Fibroblast of gingiva (primary cell): ENCODE data around the gene ADAT2.

Experiments
- DNase-seq: peaks from one replicate; pipeline ENCODE4 v3.0.0-alpha.2; 2011; ENCODE audit warnings: low read depth

ADAT2 gene

DNA sequence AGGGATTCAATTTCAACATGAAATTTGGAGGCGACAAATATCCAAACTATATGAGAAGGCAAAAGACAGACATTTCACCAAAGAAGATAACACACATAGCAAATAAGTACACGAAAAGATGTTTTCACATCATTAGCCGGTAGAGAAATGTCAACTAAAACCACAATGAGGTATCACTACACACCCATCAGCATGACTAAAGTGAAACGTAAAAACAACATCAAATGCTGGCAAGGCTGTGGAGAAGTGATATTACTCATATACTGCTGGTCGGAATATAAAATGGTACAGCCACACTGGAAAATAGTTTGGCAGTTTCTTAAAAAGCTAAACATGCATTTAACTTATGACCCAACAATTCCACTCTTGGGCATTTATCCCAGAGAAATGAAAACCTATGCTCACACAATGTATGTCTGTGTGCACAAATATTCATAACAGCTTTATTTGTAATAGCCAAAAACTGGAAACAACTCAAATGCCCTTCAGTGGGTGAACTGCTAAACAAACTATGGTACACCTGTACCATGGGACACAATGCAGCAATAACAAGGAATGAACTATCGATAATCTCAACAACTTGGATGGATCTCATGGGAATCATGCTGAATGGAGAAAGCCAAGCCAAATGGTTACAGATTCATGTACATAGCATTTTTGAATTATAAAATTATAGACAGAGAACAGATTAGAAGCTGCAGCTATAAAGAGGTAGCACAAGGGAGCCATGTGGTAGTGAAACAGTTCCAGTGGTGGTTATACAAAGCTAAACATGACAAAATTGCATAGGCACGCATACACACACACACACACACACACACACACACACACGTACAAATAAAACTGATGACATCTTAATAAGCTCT, 8.6 kb downstream of the ADAT2 start:
- peak; percentile 59 for DNase-seq

DNA sequence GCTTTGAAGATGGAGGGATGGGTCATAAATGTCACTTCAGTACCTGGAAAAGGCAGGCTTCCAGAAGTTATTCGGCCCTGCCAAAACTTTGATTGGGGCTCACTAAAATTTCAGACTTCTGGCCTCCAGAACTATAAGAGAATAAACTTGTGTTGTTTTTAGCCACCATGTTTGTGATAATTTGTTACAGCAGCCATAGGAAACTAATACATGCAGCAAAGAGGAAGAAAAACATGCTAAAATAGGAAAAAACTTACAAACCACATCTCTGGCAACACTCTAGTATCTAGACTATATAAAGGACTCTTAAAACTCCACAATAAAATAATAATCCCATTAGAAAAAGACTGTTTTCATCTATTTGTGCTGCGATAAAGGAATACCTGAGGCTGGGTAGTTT, 9.5 kb downstream of the ADAT2 start:
- no peak for DNase-seq

DNA sequence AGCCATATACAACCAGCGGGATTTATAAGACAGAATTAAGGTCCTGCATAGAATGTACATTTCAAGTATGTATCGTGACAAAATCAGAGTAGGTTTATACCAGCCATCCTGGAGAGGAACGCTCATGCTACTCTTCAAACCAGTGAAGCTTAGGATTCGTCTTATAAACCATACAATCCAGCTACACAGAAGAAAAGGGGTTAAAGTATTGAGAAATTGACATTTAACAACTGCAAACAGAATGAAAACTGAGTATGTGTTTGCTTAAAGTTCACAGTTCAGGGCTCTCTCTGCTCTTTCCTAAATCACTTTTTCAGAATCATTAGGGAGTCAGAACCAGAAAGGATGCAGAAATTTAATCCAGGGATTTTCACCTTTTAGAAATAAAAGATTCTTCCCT, 17.9 kb downstream of the ADAT2 start:
- DNase-seq, result no peak

DNA sequence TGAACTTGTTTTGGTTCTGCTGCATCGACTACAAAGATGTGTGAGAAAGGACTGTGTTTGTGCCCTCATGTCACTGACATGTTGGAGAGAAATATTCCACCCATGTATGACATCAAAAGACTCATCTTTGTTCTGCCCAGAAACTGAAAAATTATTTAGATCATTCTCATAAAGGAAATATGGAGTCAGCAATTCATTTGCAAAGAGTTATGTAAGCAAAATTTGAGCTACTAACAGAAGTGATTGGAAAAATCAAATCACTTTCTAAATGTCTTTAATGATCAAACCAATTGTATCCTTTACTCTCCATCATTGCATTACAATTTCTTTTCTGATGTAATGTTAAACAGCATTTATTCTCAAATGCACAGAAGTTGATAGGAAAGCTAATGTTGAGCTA, 19.3 kb downstream of the ADAT2 start:
- no peak for DNase-seq

DNA sequence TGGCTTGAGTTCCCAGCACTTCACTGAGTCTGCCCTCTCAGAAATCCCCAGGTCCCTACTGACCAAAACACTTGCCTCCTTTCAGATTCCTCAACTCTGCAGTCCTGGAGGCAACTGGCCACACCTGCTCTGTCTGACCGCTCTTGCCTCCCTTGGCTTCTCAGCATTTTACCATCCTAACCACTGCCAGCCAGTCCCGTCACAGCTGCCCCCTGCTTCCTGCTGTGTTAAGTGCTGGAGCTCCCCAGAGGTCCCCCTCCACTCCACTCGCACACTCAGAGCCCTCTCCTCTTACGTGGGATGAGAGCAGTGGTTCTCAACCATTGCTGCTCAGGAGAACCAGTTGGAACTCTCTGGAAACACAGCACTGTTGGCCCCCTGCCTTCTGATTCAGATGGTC, 20.5 kb downstream of the ADAT2 start:
- DNase-seq, result no peak

DNA sequence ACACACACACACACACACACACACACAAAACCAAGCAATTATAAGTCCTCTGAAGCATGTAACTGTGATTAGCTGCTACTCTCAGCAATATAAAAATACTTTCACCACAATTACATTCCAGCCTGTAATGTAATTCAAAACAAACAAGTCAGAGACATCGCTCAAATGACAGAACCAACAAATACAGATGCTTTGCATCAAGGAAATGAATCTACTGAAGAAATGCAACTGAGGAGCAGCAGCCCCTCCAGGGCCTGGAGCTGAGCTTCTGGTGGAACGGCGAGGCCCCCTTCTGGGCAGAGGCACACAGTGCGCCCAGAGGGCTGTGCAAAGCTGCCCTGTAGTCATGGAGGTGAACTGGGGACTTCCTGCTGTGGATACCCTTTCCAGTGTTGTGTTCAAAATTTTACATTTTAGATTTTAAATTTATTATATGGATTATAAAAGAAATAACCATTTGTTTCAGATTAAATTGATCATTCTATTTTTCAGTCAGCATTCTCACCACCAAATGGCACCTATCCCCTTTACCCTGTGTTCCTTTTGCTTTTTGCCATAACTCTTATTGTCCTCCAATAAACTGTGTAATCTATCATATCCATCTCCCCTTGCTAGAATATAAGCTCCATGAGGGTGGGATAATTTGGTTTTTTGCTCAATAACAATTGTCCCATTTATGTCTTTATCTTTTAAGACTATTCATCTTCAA, 23.2 kb downstream of the ADAT2 start:
- DNase-seq, result peak; percentile 95

DNA sequence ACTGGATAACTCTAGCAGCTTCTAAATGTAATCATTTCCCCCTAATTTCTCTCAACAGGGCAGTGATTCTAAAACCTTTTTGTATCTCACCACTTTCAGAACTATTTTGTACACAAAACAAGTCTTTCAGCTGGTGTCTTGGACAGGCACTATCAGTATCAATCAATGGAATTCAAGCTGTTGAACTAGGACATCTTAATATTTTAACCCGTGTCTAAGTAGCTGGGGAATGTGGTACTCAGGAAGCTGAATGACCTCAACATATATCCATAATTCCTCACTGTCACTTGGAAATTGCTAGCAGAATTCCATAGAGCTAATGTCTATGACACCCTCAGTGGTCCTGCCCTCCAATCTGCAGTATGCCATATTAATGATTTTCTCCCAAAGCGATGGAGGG, 24.5 kb downstream of the ADAT2 start:
- no peak for DNase-seq

DNA sequence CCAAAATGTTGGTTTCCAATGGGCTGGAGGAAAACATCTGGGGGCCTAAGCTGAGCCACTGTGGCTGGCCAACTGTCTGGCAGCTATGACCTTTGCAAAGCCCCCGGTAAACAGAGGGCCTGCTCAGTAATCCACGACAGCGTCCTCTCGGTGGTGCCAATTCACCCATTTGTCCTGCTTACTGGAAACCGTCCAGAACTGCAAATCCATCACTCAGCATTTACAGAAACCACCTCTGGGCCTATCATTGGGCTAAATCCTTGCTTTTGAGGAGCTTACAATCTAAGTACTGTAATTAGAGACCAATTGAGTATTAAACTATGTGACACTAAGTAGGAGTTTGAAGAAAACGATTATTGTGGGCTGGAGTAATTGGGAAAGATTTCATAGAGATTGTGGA, 31.0 kb downstream of the ADAT2 start:
- no peak for DNase-seq

DNA sequence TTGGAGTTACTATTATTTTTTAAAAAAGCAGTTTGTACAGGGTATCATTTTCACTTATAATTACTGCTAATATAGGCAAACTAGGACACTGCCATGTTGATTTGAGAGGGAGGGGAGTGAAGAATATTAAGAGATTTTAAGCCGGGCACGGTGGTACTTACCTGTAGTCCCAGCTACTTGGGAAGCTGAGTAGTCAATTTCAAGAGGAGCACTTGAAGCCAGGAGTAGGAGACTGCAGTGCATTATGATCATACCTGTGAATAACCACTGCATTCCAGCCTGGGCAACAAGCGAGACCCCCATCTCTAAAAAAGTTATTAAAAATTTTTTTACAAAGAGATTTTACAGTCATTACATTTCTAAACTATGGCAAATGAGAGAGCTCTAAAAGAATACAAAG, 35.7 kb downstream of the ADAT2 start:
- no peak for DNase-seq

DNA sequence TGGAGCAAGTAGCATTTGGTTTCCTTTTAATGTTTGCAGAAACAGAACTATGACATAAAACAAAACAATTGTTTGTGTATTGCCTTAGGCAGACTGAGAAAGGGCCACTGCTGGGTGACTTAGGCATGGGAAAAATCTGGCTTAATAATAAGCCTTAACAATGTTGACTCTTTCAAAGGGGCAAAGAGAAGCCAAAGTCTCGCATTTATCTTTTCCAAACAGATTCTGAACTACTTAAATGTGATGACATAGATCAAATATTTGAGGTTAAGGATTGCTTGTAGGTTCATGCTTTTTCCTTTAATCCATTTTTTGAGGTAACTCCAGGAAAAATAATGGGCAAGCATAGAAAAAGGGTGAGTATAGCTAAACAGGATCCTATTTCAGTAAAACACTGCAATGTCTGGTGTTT, 39.6 kb downstream of the ADAT2 start:
- DNase-seq, result peak; percentile 69

DNA sequence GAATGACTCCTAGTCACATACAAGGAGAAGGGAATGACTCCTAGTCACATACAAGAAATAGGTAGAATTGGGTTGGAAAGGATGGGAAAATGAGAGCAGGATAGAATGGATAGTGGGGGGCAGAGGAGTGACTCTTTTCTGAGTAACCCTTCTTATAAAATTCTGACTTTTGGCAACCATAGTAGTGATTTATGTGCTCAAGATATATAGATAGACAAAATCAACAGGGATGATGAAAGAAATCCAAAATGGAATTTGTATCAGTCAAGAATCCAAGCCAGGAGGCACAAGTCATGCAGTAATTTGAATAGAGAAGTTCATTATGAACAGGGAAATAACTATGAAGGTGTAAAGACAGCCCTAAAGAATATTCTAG, 41.7 kb downstream of the ADAT2 start:
- no peak for DNase-seq

DNA sequence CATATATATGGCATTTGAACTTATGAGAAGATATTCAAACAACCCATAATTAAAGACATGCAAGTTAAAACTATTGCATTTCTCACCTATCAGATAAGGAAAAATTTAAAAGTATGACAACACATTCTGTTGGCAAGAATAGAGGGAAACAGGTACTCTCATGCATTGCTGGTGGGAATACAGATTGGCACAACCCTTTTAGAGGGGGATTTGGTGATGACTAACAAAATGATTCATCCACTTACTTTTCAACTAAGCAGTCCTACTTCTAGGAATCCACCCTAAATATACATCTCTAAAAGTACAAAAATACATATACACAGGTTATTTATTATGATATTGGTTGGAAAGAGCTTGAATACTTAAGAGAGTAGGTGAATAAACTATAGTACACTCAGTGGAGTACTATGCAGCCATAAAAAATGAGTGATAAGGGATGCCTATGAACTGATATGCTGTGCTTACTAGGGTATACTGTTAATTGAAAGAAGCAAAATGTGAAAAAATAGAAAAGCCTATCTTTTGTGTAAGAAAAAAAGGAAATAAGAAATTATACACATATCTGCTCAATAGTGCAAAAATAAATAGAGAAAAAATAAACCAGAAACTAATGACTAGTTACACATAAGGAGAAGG, 42.2 kb downstream of the ADAT2 start:
- no peak for DNase-seq

DNA sequence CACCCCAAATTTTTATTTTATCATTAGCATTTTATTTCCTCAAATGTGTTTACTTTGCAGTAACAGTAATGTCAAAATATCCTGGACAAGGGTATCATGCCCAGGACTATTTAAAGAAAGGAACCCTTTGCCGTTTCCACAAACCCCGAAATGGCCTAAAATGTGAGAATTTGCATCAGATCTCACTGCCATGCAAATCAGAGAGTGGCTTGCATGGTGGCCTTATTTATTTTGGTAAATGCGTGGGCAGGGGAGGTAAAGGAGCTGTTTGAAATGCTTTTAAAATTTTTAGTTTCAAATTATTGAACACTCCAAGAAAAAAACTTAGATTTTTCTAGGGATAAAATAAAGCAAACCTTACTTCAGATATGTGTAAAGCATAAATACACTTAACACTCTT, 43.8 kb downstream of the ADAT2 start:
- DNase-seq, result no peak

DNA sequence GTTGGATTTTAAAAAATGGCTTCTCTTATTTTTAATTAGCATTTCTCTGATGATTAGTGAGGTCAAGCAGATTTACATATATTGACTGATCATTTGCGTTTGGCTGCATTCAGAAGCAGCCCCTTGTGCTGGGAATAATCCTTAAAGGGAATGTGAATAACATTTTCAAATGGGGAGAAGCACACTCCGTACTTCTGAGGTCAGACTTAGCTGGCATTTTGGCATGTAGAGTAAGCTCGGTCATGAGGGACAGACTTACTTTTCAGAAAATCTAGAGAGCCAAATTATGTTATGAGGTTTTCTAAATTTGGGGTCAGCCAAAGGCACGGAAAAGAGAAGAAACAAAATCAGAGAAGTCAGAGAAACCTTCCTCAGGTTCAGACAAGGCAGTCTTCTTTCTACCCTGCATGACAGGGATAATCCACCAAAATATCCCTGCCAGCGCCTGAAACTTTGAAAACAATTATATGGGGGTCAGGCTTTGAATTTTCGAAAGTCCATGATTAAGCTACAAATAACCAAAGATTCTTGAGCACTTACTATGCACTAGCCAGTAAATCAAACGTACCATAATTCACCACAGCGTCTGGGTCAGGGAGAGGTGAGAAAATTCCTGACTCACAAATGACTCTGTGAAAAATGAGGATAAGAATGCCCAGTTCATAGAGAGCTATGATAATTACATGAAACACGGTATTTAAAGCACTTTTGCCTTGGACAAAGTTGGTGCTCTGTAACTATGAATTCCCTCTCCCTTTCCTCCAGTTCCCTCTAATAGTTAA, 44.9 kb downstream of the ADAT2 start:
- no peak for DNase-seq

DNA sequence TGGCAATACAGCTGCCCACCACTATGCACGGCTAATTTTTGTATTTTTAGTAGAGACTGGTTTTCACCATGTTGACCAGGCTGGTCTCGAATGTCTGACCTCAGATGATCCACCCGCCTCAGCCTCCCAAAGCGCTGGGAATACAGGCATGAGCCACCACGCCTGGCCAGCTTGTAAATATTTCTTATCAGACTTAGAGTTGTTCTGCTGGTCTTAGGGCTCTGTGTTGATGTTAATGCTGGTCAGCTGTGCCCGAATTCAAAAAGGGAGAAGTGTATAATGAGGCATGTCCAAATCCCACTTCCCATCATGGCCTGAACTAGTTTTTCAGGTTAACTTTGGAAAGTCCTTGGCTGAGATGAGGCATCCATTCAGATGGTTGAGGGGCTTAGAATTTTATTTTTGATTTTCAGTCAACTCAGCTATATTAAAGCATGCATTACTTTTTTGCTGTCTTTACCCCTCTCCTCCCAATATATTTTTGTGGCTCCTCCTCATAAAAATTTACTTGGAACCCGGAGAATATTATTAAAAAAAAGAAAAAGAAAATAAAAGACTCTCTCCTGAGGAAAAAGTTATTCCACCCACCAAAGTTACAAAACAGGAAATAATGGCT, 47.7 kb downstream of the ADAT2 start:
- no peak for DNase-seq

DNA sequence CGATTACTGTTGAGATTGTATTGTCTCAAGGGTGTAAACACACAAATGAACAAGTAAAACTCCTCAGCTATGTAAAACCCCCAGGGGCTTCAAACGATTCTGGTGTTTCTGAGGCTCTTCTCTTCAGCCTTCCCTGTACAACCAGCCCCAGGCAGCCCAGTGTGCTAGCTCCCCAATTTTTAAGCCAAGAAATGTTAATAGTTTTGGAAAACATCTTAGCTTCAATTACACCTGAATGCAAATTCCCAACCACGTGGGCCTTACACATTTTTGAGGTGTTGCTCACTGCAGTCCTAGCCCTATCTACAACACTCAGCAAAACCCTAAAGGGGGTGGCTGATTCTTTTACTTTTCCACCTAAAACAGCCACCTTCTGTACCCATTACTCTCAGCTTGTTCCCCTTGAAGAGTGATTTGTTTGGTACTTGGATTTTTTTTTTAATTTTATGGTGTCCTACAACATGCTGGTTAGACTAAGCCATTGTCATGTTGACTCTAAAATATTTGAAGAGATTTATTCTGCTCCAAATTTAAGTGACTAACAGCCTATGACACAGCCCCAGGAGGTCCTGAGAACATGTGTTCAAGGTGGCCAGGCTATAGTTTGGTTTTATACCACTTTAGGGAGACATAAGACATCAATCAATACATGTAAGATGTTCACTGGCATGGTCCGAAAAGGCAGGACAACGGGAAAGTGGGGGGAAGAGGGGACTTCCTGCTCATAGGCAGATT, 48.7 kb downstream of the ADAT2 start:
- no peak for DNase-seq

DNA sequence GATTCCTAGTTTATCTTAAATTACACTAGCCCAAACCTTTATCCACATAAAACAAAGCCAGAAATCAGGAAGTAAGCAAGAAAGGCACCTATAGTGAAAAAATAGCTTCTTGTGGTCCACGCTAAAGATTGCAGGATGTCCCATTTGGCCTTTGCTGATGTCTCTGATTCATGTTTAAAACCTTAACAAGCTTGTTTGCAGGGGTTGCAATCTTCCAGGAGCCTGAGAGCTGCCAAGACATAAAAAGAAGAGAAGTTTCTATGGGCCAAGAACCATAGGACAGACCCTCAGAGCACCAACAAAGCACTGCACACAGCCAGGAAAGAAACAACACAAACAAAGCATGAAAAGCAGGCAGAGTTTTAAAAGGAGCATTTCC, 49.4 kb downstream of the ADAT2 start:
- DNase-seq, result no peak

DNA sequence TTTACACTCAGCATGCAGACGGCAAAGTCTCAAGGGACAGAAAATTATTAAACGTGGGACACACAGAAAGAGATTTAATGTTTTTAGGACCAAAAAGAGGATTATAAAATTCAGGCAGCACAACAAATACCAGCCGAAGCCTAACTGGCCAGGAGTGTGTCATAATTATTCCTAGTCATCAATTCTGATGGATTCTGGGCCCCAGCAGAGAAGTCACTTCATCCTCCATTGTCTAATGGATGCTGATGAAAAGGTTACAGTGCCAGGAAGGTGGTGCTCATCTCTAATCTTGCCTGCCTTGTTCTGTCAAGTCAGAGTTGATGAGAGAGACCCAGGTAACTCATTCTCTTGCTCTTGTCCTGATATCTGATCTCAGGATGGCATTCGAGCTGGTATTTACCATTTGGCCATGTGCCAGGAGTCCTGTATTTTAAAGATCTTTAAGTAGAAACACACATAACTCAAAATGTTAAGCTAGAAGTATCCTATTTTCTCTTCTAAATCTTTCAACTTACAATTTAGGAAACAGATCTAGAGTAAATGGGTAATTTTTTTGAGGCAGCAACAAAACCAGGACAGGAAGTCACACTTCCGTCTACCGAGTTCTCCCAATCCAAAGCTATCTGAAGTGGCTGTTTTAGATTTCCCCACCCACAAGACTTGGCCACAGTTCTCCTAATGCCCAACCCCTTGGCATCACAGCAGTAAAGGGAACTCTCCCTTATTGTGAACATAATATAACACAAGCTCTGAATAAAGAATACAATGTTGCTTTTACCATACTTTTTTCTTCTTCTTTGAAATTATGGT, 50.0 kb downstream of the ADAT2 start:
- DNase-seq, result peak; percentile 27

DNA sequence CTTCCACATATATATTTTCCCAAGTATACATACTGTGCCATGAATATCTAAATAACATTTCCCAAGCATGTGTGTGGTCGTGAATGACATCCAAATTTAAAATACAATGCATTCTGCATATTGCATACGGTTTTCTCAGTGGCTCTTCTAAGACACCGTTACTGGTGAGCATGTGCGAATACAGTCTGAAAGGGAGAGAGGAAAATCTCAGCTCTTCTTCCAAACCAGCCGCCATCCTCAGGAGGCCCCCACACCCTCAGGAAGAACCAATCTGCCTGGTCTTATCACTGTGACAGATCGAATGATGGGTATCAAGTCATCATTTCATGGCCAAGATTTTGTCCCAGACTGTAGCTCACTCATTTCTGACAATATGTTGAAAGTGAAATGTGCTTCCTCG, 50.7 kb downstream of the ADAT2 start:
- DNase-seq, result no peak

DNA sequence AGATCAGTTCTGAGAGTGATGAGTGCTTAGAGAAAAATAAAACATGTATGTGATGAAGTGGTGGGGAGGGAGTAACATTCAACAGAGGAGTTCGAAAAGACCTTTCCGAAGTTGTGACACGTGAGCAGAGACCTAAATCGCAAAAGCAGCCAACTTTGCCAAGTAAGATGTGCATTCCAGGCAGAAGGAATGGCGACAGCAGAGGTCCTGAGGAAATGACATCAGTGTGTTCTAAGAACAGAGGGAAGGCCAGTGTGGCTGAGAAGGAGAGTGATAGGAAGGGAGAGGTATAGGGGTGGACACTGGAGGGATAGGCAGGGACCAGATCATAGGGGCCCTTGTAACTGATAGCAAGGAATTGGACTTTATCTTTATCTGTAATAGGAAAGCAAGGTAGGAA, 51.3 kb downstream of the ADAT2 start:
- no peak for DNase-seq
